Measurements from ENCODE around the gene XYLT2. TPM values are rescaled to one million over a fixed set of nuclear protein-coding genes. Genes with fewer than 3 reads are reported as not detected.
"Not testable (repeated sequence)": the region's sequence is repeated elsewhere in the genome, so short reads cannot be mapped to it uniquely, and the experiment has no call there.

XYLT2 gene
- total and polyA plus RNA-seq, 9 of the 15 experiments (the other 6 are each of a cell fraction or from before 2014, with no cell fraction given): 0.63 to 9.1 (median 4.3) TPM

GRCh38 chr17:50398672-50399071, 52.7 kb downstream of the XYLT2 start:
- H2AFZ ChIP-seq (ENCODE audit: low read depth, low read length); DNase-seq (ENCODE audit: extremely low read depth in 1 of 4, low spot score in 3 of 4); H3K9me1 ChIP-seq (ENCODE audit: control insufficient read depth, insufficient read depth, low read length); H3K9ac ChIP-seq (ENCODE audit: insufficient read depth in 1 of 2, low read depth in 2 of 2, low read length in 2 of 2); in situ Hi-C loops (cut with MboI); H3K9me3 ChIP-seq (replicated peaks; ENCODE audit: control insufficient read depth, insufficient read depth, low read depth, low read length); FAIRE-seq; ATAC-seq; H3K27me3 ChIP-seq (ENCODE audit: control insufficient read depth in 2 of 2, insufficient read depth in 2 of 2, low read length in 2 of 2); BruUV-seq (replicated peaks); intact Hi-C loops (cut with micrococcal nuclease); H3K4me2 ChIP-seq (ENCODE audit: insufficient read depth, low read length); H3K4me3 ChIP-seq; H3K27ac ChIP-seq (ENCODE audit: extremely low read depth, low read depth, low read length): not testable (repeated sequence)
- peaks cover 39% of the 10 kb centered on the region for H3K79me2 ChIP-seq (ENCODE audit: control insufficient read depth, insufficient read depth, low read length)
- CTCF ChIA-PET (ENCODE audit: low intra/inter-chr PET ratio): interaction anchor here (2.5 kb wide), 1 partner anchor 80 kb away, joined by 9 read pairs; the partner anchor contains the start of gene RSAD1
- H3K4me1 ChIP-seq (replicated peaks in 1 of 2; ENCODE audit: control insufficient read depth in 2 of 2, insufficient read depth in 2 of 2, low read length in 2 of 2): peaks cover 21 to 29% of the 10 kb centered on the region in 2 experiments; a peak in 4 of 5 replicates
- WGBS (ENCODE audit: insufficient coverage, low coverage, missing lambda C conversion rate): 88% methylated on average over 2 of the region's 3 CpGs
- peaks cover 27% of the 10 kb centered on the region for H3K36me3 ChIP-seq (ENCODE audit: control insufficient read depth, insufficient read depth, low read length)
- POLR2A ChIA-PET: interaction anchor here (0.8 to 6.4 kb wide), 2 partner anchors 16 to 73 kb away, joined by 4 to 129 read pairs; no protein-coding TSS in a partner anchor
- 0 out of 2 replicates have a peak, but pooled peaks cover 16% of the 10 kb centered on the region for H4K20me1 ChIP-seq (replicated peaks; ENCODE audit: control insufficient read depth, insufficient read depth, low read length)
- TF ChIP-seq RBM25 (IDR thresholded peaks at IDR 0.05; ENCODE audit: low read depth, low read length, severe bottlenecking): peak; percentile 29
- TF ChIP-seq ZNF121 (CRISPR knock-in tag; conservative IDR thresholded peaks at IDR 0.05): peak; percentile 58
- TF ChIP-seq ZNF24 (IDR thresholded peaks at IDR 0.05): peak; percentile 58; the same call in 1 of the 2 replicates

GRCh38 chr17:50399591-50399990, 53.7 kb downstream of the XYLT2 start:
- H3K27ac ChIP-seq (ENCODE audit: extremely low read depth, low read depth, low read length); H2AFZ ChIP-seq (ENCODE audit: low read depth, low read length); in situ Hi-C loops (cut with MboI); H3K9ac ChIP-seq (ENCODE audit: insufficient read depth in 1 of 2, low read depth in 2 of 2, low read length in 2 of 2); ATAC-seq; H3K4me3 ChIP-seq; BruUV-seq (replicated peaks); H3K4me2 ChIP-seq (ENCODE audit: insufficient read depth, low read length); intact Hi-C loops (cut with micrococcal nuclease); H3K27me3 ChIP-seq (ENCODE audit: control insufficient read depth in 2 of 2, insufficient read depth in 2 of 2, low read length in 2 of 2); FAIRE-seq; CTCF ChIA-PET (ENCODE audit: low intra/inter-chr PET ratio); H3K9me1 ChIP-seq (ENCODE audit: control insufficient read depth, insufficient read depth, low read length); H3K9me3 ChIP-seq (replicated peaks; ENCODE audit: control insufficient read depth, insufficient read depth, low read depth, low read length): not testable (repeated sequence)
- DNase-seq (ENCODE audit: extremely low read depth in 1 of 4, low spot score in 3 of 4): peak in 1 of 4 experiments; percentile 28
- H3K79me2 ChIP-seq (ENCODE audit: control insufficient read depth, insufficient read depth, low read length): peaks cover 30% of the 10 kb centered on the region
- H4K20me1 ChIP-seq (replicated peaks; ENCODE audit: control insufficient read depth, insufficient read depth, low read length): 0 out of 2 replicates have a peak, but pooled peaks cover 15% of the 10 kb centered on the region
- peak; percentile 80; the same call in 1 of the 2 replicates for TF ChIP-seq CBX5 (IDR thresholded peaks at IDR 0.05; ENCODE audit: borderline replicate concordance, low read depth)
- peak in 1 of 2 experiments; percentile 83; a peak in 1 of 3 replicates for TF ChIP-seq CBX3 (IDR thresholded peaks at IDR 0.05; ENCODE audit: borderline replicate concordance in 1 of 2, low read length in 2 of 2)
- TF ChIP-seq TRIM28 (IDR thresholded peaks at IDR 0.05): peak; percentile 60; the same call in 1 of the 2 replicates
- H3K36me3 ChIP-seq (ENCODE audit: control insufficient read depth, insufficient read depth, low read length): peaks cover 17% of the 10 kb centered on the region
- 89% methylated on average over 7 of the region's 8 CpGs for WGBS (ENCODE audit: insufficient coverage, low coverage, missing lambda C conversion rate)
- peaks cover 21 to 29% of the 10 kb centered on the region in 2 experiments; a peak in 4 of 5 replicates for H3K4me1 ChIP-seq (replicated peaks in 1 of 2; ENCODE audit: control insufficient read depth in 2 of 2, insufficient read depth in 2 of 2, low read length in 2 of 2)
- POLR2A ChIA-PET: interaction anchor here (0.6 to 6.4 kb wide), 3 partner anchors 8 to 737 kb away, joined by 3 to 129 read pairs (median 4); no protein-coding TSS in a partner anchor

Data from K562 (cell line).